ENCODE results near the gene SLC36A4.

- no peak for TF ChIP-seq FOXO4 (CRISPR knock-in tag; IDR thresholded peaks at IDR 0.05)
- no peak for TF ChIP-seq PKNOX1 (IDR thresholded peaks at IDR 0.05)
- TF ChIP-seq ZNF12 (CRISPR knock-in tag; IDR thresholded peaks at IDR 0.05): no peak
- no peak for TF ChIP-seq LARP7 (IDR thresholded peaks at IDR 0.05)
- TF ChIP-seq HDAC2 (IDR thresholded peaks at IDR 0.05): no peak
- TF ChIP-seq POLR2AphosphoS5 (IDR thresholded peaks at IDR 0.05; ENCODE audit: control insufficient read depth, insufficient read depth, low read depth, low read length): no peak
- TF ChIP-seq ATF2 (CRISPR knock-in tag; IDR thresholded peaks at IDR 0.05): no peak
- no peak for TF ChIP-seq HMG20B (CRISPR knock-in tag; IDR thresholded peaks at IDR 0.05)
- no peak for TF ChIP-seq MTA1 (IDR thresholded peaks at IDR 0.05; ENCODE audit: borderline replicate concordance)
- TF ChIP-seq AFF4 (CRISPR knock-in tag; IDR thresholded peaks at IDR 0.05): no peak
- TF ChIP-seq REST (IDR thresholded peaks at IDR 0.05; ENCODE audit: borderline replicate concordance): no peak
- no peak for TF ChIP-seq REST (CRISPR knock-in tag; IDR thresholded peaks at IDR 0.05; ENCODE audit: low read depth)
- TF ChIP-seq ZNF431 (CRISPR knock-in tag; IDR thresholded peaks at IDR 0.05): no peak
- no peak for TF ChIP-seq POLR2A (conservative IDR thresholded peaks at IDR 0.05)
Measured at GRCh38 chr11:93199616-93200015, 1.8 kb upstream of the SLC36A4 start.
